Left lung (tissue), 10 donors: ENCODE results near the gene ERCC2. TPM values are rescaled to one million over a fixed set of nuclear protein-coding genes. Genes with fewer than 3 reads are reported as not detected.
"Not testable (repeated sequence)": the region's sequence is repeated elsewhere in the genome, so short reads cannot be mapped to it uniquely, and the experiment has no call there.

Source experiments
- ATAC-seq: fragments of 200-7000 bp; cut with Tn5 transposase; one replicate; pipeline ENCODE4 v1.9.1; 2020; ENCODE audit warnings: moderate library complexity
- DNase-seq, 4 donors: peaks; one replicate each; pipeline ENCODE4 v3.0.0-alpha.2; 2013 to 2020
- H3K27ac ChIP-seq, 2 donors: fragments of 200-600 bp; sonication (generic) in 1 of 2; one replicate each; pipeline versions ENCODE4 v1.5.0 to v1.8.0; 2020 to 2021
- H3K27me3 ChIP-seq, 2 donors: fragments of 200-600 bp; sonication (generic) in 1 of 2; one replicate each; pipeline versions ENCODE4 v1.5.0 to v1.8.0; 2020 to 2021
- H3K36me3 ChIP-seq, 2 donors: fragments of 200-600 bp; sonication (generic) in 1 of 2; one replicate each; pipeline versions ENCODE4 v1.5.0 to v1.8.0; 2020 to 2021
- H3K4me1 ChIP-seq, 2 donors: fragments of 200-600 bp; one replicate each; pipeline ENCODE4 v1.8.0; 2021
- H3K4me3 ChIP-seq, 2 donors: fragments of 200-600 bp; sonication (generic) in 1 of 2; one replicate each; pipeline versions ENCODE4 v1.5.0 to v1.8.0; 2020 to 2021; ENCODE audit warnings: mild to moderate bottlenecking in 1 of 2
- H3K9me3 ChIP-seq, 2 donors: fragments of 200-600 bp; sonication (generic) in 1 of 2; one replicate each; pipeline versions ENCODE4 v1.5.0 to v1.8.0; 2020 to 2021
- CTCF ChIP-seq, 2 donors: fragments of 200-600 bp; sonication (generic) in 1 of 2; IDR thresholded peaks; one replicate each; pipeline versions ENCODE4 v1.5.0 to v1.8.0; 2021; ENCODE audit warnings: antibody characterized with exemption in 2 of 2
- intact Hi-C, 2 donors: fragments of 100-400 bp; cut with DNase I; formaldehyde crosslinking; loops; one replicate each; pipeline versions ENCODE4 v1.11.2 to v1.14.2; 2022
- polyA plus RNA-seq, 6 donors: library from polyadenylated mRNA; unstranded; fragments of 120-200 nt; gene quantifications; one replicate each; pipeline ENCODE4 v1.2.1, GENCODE V29; 2013; ENCODE audit not compliant: insufficient read length in 6 of 6
- total RNA-seq, 2 donors: library from RNA; stranded (reverse); fragmentation: NEBNext Ultra II Directional; extraction: Animal tissue kit (Norgen Biotek cat#: 25700); gene quantifications; one replicate each; pipeline ENCODE4 v1.2.1, GENCODE V29; 2021
- donor health status: DM: no; HTN: yes; CAD: no.
- donor health status: DM: no; HTN: no; CAD: no.

The ERCC2 gene
- total and polyA plus RNA-seq, 8 donors, result 21.2 to 36.7 (median 31.3) TPM

GRCh38 chr19:45340899-45341453, 29.4 kb downstream of the ERCC2 start:
- intact Hi-C loops, result no loop called here
- H3K9me3 ChIP-seq, result no peaks in the 10 kb centered on the region
- ATAC-seq (peak; percentile 52), DNase-seq (no peak)
- H3K27ac ChIP-seq, result no peak overlapping the region
- no peak for TF ChIP-seq CTCF (IDR thresholded peaks at IDR 0.05)
- peaks cover 6 to 61% of the 10 kb centered on the region in 2 donors for H3K27me3 ChIP-seq
- H3K36me3 ChIP-seq, result no peaks in the 10 kb centered on the region
- H3K4me1 ChIP-seq, result peaks cover 5 to 7% of the 10 kb centered on the region in 2 donors
- H3K4me3 ChIP-seq, result peak overlapping the region; percentile 22 to 34

- Histone ChIP-seq H3K4me1 (peaks cover 5 to 7% of the 10 kb centered on the region in 2 donors), H3K36me3 (no peaks in the 10 kb centered on the region), H3K4me3 (peak within 1 kb of the TSS; percentile 22 to 34), H3K9me3 (no peaks in the 10 kb centered on the region), H3K27me3 (peaks cover 6 to 55% of the 10 kb centered on the region in 2 donors), H3K27ac (no peak within 1 kb of the TSS)
- DNase-seq (peak in 2 of 4 donors; percentile 31 to 84), ATAC-seq (peak; percentile 90)
- intact Hi-C loops, result no loop called here
- no peak for TF ChIP-seq CTCF (IDR thresholded peaks at IDR 0.05)
These were observed 30.0 kb downstream of the ERCC2 start, which contains the start of gene KLC3 for GRCh38 chr19:45340232-45340898. KLC3 (plus strand) TSS chr19:45340750; CDS start chr19:45345542, 4,792 bp downstream.

GRCh38 chr19:45339629-45340028, 30.7 kb downstream of the ERCC2 start:
- intact Hi-C loops, result no loop called here

GRCh38 chr19:45336696-45337251, 33.6 kb downstream of the ERCC2 start:
- Histone ChIP-seq H3K27me3 (peaks cover 6 to 32% of the 10 kb centered on the region in 2 donors), H3K9me3 (no peaks in the 10 kb centered on the region), H3K4me3 (no peak overlapping the region), H3K4me1 (peaks cover 5 to 7% of the 10 kb centered on the region in 2 donors), H3K36me3 (no peaks in the 10 kb centered on the region), H3K27ac (no peak overlapping the region)
- intact Hi-C loops, result no loop called here
- TF ChIP-seq CTCF (IDR thresholded peaks at IDR 0.05), result no peak
- DNase-seq (no peak), ATAC-seq (no peak)

More at GRCh38 chr19:45339629-45340028, 30.7 kb downstream of the ERCC2 start:
- H3K4me3 ChIP-seq, result no peak overlapping the region
- peaks cover 5 to 7% of the 10 kb centered on the region in 2 donors for H3K4me1 ChIP-seq
- no peak overlapping the region for H3K27ac ChIP-seq
- H3K36me3 ChIP-seq, result no peaks in the 10 kb centered on the region
- no peak for TF ChIP-seq CTCF (IDR thresholded peaks at IDR 0.05)
- DNase-seq, result no peak
- H3K9me3 ChIP-seq, result no peaks in the 10 kb centered on the region
- no peak for ATAC-seq
- H3K27me3 ChIP-seq, result peaks cover 6 to 48% of the 10 kb centered on the region in 2 donors

- DNase-seq, H3K36me3 ChIP-seq, intact Hi-C loops, H3K27ac ChIP-seq, H3K4me3 ChIP-seq, H3K9me3 ChIP-seq, H3K4me1 ChIP-seq, ATAC-seq: not testable (repeated sequence)
- peaks cover 0 to 13% of the 10 kb centered on the region in 2 donors for H3K27me3 ChIP-seq
These were observed 35.5 kb downstream of the ERCC2 start for GRCh38 chr19:45334881-45335280.
